NCI-H1417 (cell line): Measurements from ENCODE around the gene MAFG.
"Not testable (repeated sequence)": the region's sequence is repeated elsewhere in the genome, so short reads cannot be mapped to it uniquely, and the experiment has no call there.

ENCODE experiments used
- DNase-seq, 3 experiments: peaks; one replicate each; lab custom pipeline; 2025; lab: John Stamatoyannopoulos, UW

Gene MAFG

GRCh38 chr17:81958633-81959342, 31.3 kb upstream of the MAFG start:
- DNase-seq: no peak

- DNase-seq: no peak
These were observed 30.3 kb upstream of the MAFG start for GRCh38 chr17:81957691-81958432.

- DNase-seq: no peak
These were observed 29.4 kb upstream of the MAFG start for GRCh38 chr17:81956607-81957589.

GRCh38 chr17:81955756-81956544, 28.4 kb upstream of the MAFG start:
- no peak for DNase-seq

- no peak for DNase-seq
These were observed 27.6 kb upstream of the MAFG start for GRCh38 chr17:81955058-81955681.

GRCh38 chr17:81954131-81955057, 26.9 kb upstream of the MAFG start:
- DNase-seq: no peak

GRCh38 chr17:81953443-81953842, 25.9 kb upstream of the MAFG start:
- not testable (repeated sequence) for DNase-seq

GRCh38 chr17:81952792-81953228, 25.3 kb upstream of the MAFG start:
- no peak for DNase-seq

GRCh38 chr17:81951785-81952684, 24.5 kb upstream of the MAFG start:
- DNase-seq: no peak

- no peak for DNase-seq
These were observed 23.0 kb upstream of the MAFG start for GRCh38 chr17:81950501-81950900.

GRCh38 chr17:81948635-81949378, 21.3 kb upstream of the MAFG start:
- no peak for DNase-seq

- DNase-seq: no peak
These were observed 19.7 kb upstream of the MAFG start, which contains the start of gene MYADML2 for GRCh38 chr17:81947189-81947588. MYADML2 (minus strand) TSS chr17:81947233; CDS start chr17:81941741, 5,492 bp downstream.

GRCh38 chr17:81944858-81945257, 17.3 kb upstream of the MAFG start:
- DNase-seq: no peak

GRCh38 chr17:81942167-81942553, 14.6 kb upstream of the MAFG start:
- DNase-seq: no peak

- peak in 2 of 3 experiments; percentile 79 to 80 for DNase-seq
These were observed 14.1 kb upstream of the MAFG start for GRCh38 chr17:81941484-81942166.

- no peak for DNase-seq
These were observed 13.3 kb upstream of the MAFG start for GRCh38 chr17:81940538-81941483.
